HEK293T (cell line): ENCODE data around the gene CCDC88C.

Experiments used
- ARNT ChIP-seq: fragments of 450-650 bp; IDR thresholded peaks from 2 replicates; pipeline ENCODE4 v1.6.1; 2017; ENCODE audit warnings: mild to moderate bottlenecking
- BHLHE40 ChIP-seq: fragments of 450-650 bp; IDR thresholded peaks from 2 replicates; pipeline ENCODE4 v1.6.1; 2016; ENCODE audit warnings: mild to moderate bottlenecking, moderate library complexity, borderline replicate concordance
- CTBP1 ChIP-seq: fragments of 450-650 bp; IDR thresholded peaks from 2 replicates; pipeline ENCODE4 v1.6.1; 2016; ENCODE audit warnings: borderline replicate concordance
- ELF4 ChIP-seq: fragments of 450-650 bp; IDR thresholded peaks from 2 replicates; pipeline ENCODE4 v1.6.1; 2017; ENCODE audit warnings: antibody characterized with exemption
- FOXA1 ChIP-seq: fragments of 450-650 bp; IDR thresholded peaks from 2 replicates; pipeline ENCODE4 v1.6.1; 2016; ENCODE audit warnings: mild to moderate bottlenecking
- FOXK2 ChIP-seq: fragments of 450-650 bp; IDR thresholded peaks from 2 replicates; pipeline ENCODE4 v1.6.1; 2016; ENCODE audit warnings: mild to moderate bottlenecking
- FOXM1 ChIP-seq: fragments of 450-650 bp; IDR thresholded peaks from 2 replicates; pipeline ENCODE4 v1.6.1; 2017; ENCODE audit warnings: mild to moderate bottlenecking, borderline replicate concordance
- NFRKB ChIP-seq: fragments of 450-650 bp; IDR thresholded peaks from 2 replicates; pipeline ENCODE4 v1.6.1; 2016; ENCODE audit warnings: mild to moderate bottlenecking, moderate library complexity
- PKNOX1 ChIP-seq: fragments of 450-650 bp; IDR thresholded peaks from 2 replicates; pipeline ENCODE4 v1.6.1; 2016
- SUZ12 ChIP-seq: fragments of 450-650 bp; IDR thresholded peaks from 2 replicates; pipeline ENCODE4 v1.6.1; 2016; ENCODE audit warnings: mild to moderate bottlenecking
- TARDBP ChIP-seq: fragments of 450-650 bp; IDR thresholded peaks from 2 replicates; pipeline ENCODE4 v1.6.1; 2016

GRCh38 chr14:91283666-91284065 is 134.0 kb downstream of the CCDC88C start:
- TF ChIP-seq FOXA1 (no peak), SUZ12 (no peak), BHLHE40 (no peak), ARNT (no peak), FOXM1 (no peak), TARDBP (no peak), ELF4 (no peak), FOXK2 (no peak), CTBP1 (no peak), PKNOX1 (no peak), NFRKB (no peak)
